Endothelial cell of umbilical vein (primary cell): ENCODE results near the gene FBXO9. TPM values are rescaled to one million over a fixed set of nuclear protein-coding genes. Genes with fewer than 3 reads are reported as not detected.

ENCODE experiments used
- BruUV-seq: library from RNA; stranded (reverse); fragments of 400-500 nt; replicated peaks from 2 replicates; lab custom pipeline; 2021; lab: Mats Ljungman, UMichigan
- CTCF ChIA-PET: fragments of 300-600, 350-600 bp; sonication (Branson Sonifier 250); formaldehyde crosslinking; loops from one replicate; lab custom pipeline; 2021; ENCODE audit warnings: antibody characterized with exemption, inconsistent platforms; lab: Charles Lee
- POLR2A ChIA-PET: fragments of 300-600, 350-600 bp; sonication (Branson Sonifier 250); formaldehyde crosslinking; loops from one replicate; lab custom pipeline; 2021; ENCODE audit warnings: antibody characterized with exemption, inconsistent platforms; lab: Charles Lee
- DNase-seq: peaks from one replicate; pipeline ENCODE4 v3.0.0-alpha.2; 2011; ENCODE audit warnings: low read depth, low spot score
- FAIRE-seq: peaks from 2 replicates; lab custom pipeline; 2011; peaks lifted over from hg19 to GRCh38; lab: Jason Lieb, UNC
- H2AFZ ChIP-seq: 2 replicates; pipeline ENCODE4 v1.6.0; 2012; ENCODE audit warnings: low read depth, low read length, control low read depth, inconsistent platforms
- H3K27ac ChIP-seq: 2 replicates; pipeline ENCODE4 v1.5.1; 2011; ENCODE audit warnings: low read depth, mild to moderate bottlenecking, control low read depth, low read length, moderate library complexity; ENCODE audit not compliant: insufficient read depth
- H3K27me3 ChIP-seq, 2 experiments: 2 replicates each; pipeline versions ENCODE4 v1.6.0 to v1.6.1; 2011; ENCODE audit warnings: low read length in 2 of 2, mixed read lengths in 1 of 2; ENCODE audit not compliant: control insufficient read depth in 2 of 2, insufficient read depth in 2 of 2
- H3K36me3 ChIP-seq, 2 experiments: 2 replicates in 1 of 2; 3 replicates in 1 of 2; pipeline ENCODE4 v1.5.1; 2011; ENCODE audit warnings: low read length in 2 of 2, mild to moderate bottlenecking in 1 of 2, moderate library complexity in 1 of 2; ENCODE audit not compliant: control insufficient read depth in 2 of 2, insufficient read depth in 2 of 2; ENCODE audit errors: extremely low read depth in 1 of 2
- H3K4me1 ChIP-seq: 3 replicates; pipeline ENCODE4 v1.5.1; 2011; ENCODE audit warnings: mild to moderate bottlenecking, low read length; ENCODE audit not compliant: control insufficient read depth, insufficient read depth; ENCODE audit errors: extremely low read depth
- H3K4me2 ChIP-seq: 2 replicates; pipeline ENCODE4 v1.6.1; 2011; ENCODE audit warnings: low read length, control low read depth, mixed read lengths; ENCODE audit not compliant: insufficient read depth
- H3K4me3 ChIP-seq, 3 experiments: fragments of 200-600 bp in 1 of 3; sonication (generic), shearing (Covaris generic) in 1 of 3; replicated peaks in 1 of 3; 2 replicates each; pipeline ENCODE4 v1.5.1; 2011 to 2016; ENCODE audit warnings: control low read depth in 3 of 3, low read length in 3 of 3, mild to moderate bottlenecking in 2 of 3, inconsistent platforms in 1 of 3, low read depth in 1 of 3, moderate library complexity in 1 of 3; ENCODE audit not compliant: insufficient read depth in 1 of 3
- H3K79me2 ChIP-seq: 2 replicates; pipeline ENCODE4 v1.6.0; 2012; ENCODE audit warnings: low read length, inconsistent platforms; ENCODE audit not compliant: control insufficient read depth, insufficient read depth
- H3K9ac ChIP-seq: replicated peaks from 2 replicates; pipeline ENCODE3; 2011; ENCODE audit warnings: low read length, control low read depth; ENCODE audit not compliant: insufficient read depth; ENCODE audit errors: extremely low read depth
- H3K9me1 ChIP-seq: replicated peaks from 3 replicates; pipeline ENCODE4 v1.6.0; 2011; ENCODE audit warnings: mild to moderate bottlenecking, low read length; ENCODE audit not compliant: control insufficient read depth, insufficient read depth; ENCODE audit errors: extremely low read depth
- H3K9me3 ChIP-seq: replicated peaks from 2 replicates; pipeline ENCODE4 v1.5.1; 2012; ENCODE audit warnings: low read length, inconsistent platforms; ENCODE audit not compliant: control insufficient read depth, insufficient read depth
- H4K20me1 ChIP-seq: replicated peaks from 2 replicates; pipeline ENCODE3; 2011; ENCODE audit warnings: mild to moderate bottlenecking, low read length; ENCODE audit not compliant: control insufficient read depth, insufficient read depth; ENCODE audit errors: extremely low read depth
- EZH2 ChIP-seq: IDR thresholded peaks from 2 replicates; pipeline ENCODE4 v1.6.1; 2012; ENCODE audit warnings: borderline replicate concordance, low read depth, mild to moderate bottlenecking, moderate library complexity, low read length, inconsistent platforms; ENCODE audit not compliant: severe bottlenecking
- FOS ChIP-seq: IDR thresholded peaks from 2 replicates; pipeline ENCODE4 v1.6.1; 2011; ENCODE audit warnings: mild to moderate bottlenecking, low read length, moderate library complexity, borderline replicate concordance; ENCODE audit not compliant: insufficient read depth
- GATA2 ChIP-seq: IDR thresholded peaks from 2 replicates; pipeline ENCODE4 v1.7.0; 2011; ENCODE audit warnings: low read depth, mild to moderate bottlenecking, moderate library complexity, mixed read lengths, low read length; ENCODE audit not compliant: insufficient read length, insufficient read depth
- JUN ChIP-seq: IDR thresholded peaks from 2 replicates; pipeline ENCODE4 v1.6.1; 2011; ENCODE audit warnings: borderline replicate concordance, low read depth; ENCODE audit not compliant: insufficient read length, insufficient read depth
- MAX ChIP-seq: IDR thresholded peaks from 2 replicates; pipeline ENCODE4 v1.6.1; 2011; ENCODE audit not compliant: insufficient read depth, insufficient read length
- MYC ChIP-seq: IDR thresholded peaks from one replicate; pipeline ENCODE4 v1.6.1; 2011; ENCODE audit warnings: mild to moderate bottlenecking, low read depth, low read length
- POLR2A ChIP-seq: IDR thresholded peaks from 2 replicates; pipeline ENCODE4 v1.6.1; 2012; ENCODE audit warnings: low read depth, mild to moderate bottlenecking, control low read depth, low read length
- POLR2AphosphoS5 ChIP-seq: IDR thresholded peaks from 2 replicates; pipeline ENCODE4 v1.6.1; 2012; ENCODE audit warnings: low read depth, mild to moderate bottlenecking, control low read depth, low read length, moderate library complexity; ENCODE audit not compliant: insufficient read depth
- dilution Hi-C: fragments of 300-500 bp; cut with MboI; formaldehyde crosslinking; loops from one replicate; pipeline ENCODE4 v1.15.0; 2019; ENCODE audit warnings: low sequenced_read_pairs; ENCODE audit not compliant: extremely low pct_ligation_motif_present
- intact Hi-C: fragments of 100-400 bp; cut with micrococcal nuclease; formaldehyde crosslinking; loops from one replicate; pipeline ENCODE4 v1.10.0; 2022
- polyA plus RNA-seq, 4 experiments: library from polyadenylated mRNA; depleted of rRNA in 3 of 4; stranded (reverse) in 3 of 4; unstranded in 1 of 4; fragments of >200 nt; gene quantifications; 2 replicates each; pipeline versions ENCODE4 v1.2.1 to v1.2.3, GENCODE V29; 2011 to 2012; ENCODE audit warnings: missing spikeins in 1 of 4
- total RNA-seq: library from RNA; stranded (reverse); gene quantifications from 2 replicates; pipeline ENCODE4 v1.2.3, GENCODE V29; 2021
- TF ChIP-seq, protein P1 (sequence below), 2 donors: IDR thresholded peaks; 1 replicate in 1 of 2; 2 replicates in 1 of 2; pipeline ENCODE4 v1.5.1; 2011; ENCODE audit warnings: low read length in 2 of 2, mild to moderate bottlenecking in 2 of 2, moderate library complexity in 2 of 2, control low read depth in 1 of 2, inconsistent platforms in 1 of 2, low read depth in 1 of 2; ENCODE audit not compliant: insufficient read depth in 1 of 2; ENCODE audit errors: extremely low read depth in 1 of 2

The FBXO9 gene
- total and polyA plus RNA-seq, 2 donors (not counting 3 experiments of a cell fraction or from before 2014, with no cell fraction given): 48.1 to 58.9 TPM

GRCh38 chr6:53033764-53034163 lies 31.4 kb upstream of the FBXO9 start:
- intact Hi-C loops (no loop called here), dilution Hi-C loops (no loop called here)
- Histone ChIP-seq H3K4me2 (no peak overlapping the region), H3K4me1 (peaks cover 17% of the 10 kb centered on the region), H3K27me3 (no peaks in the 10 kb centered on the region), H3K79me2 (no peaks in the 10 kb centered on the region), H3K9me3 (no peaks in the 10 kb centered on the region), H3K27ac (no peak overlapping the region), H2AFZ (no peak overlapping the region), H3K36me3 (no peaks in the 10 kb centered on the region), H4K20me1 (no peaks in the 10 kb centered on the region), H3K4me3 (no peak overlapping the region), H3K9me1 (no peaks in the 10 kb centered on the region), H3K9ac (no peak overlapping the region)
- POLR2A ChIA-PET: interaction anchor here (1.5 kb wide), 1 partner anchor 8 kb away, joined by 3 read pairs; no protein-coding TSS in a partner anchor
- CTCF ChIA-PET: interaction anchor here (1.2 to 2.3 kb wide), 6 partner anchors 9 to 309 kb away, joined by 3 to 17 read pairs (median 7); partner anchors contain the start of gene GSTA4
- FAIRE-seq: peak; percentile 59
- TF ChIP-seq EZH2 (no peak), FOS (no peak), MAX (no peak), JUN (no peak), POLR2AphosphoS5 (no peak), MYC (no peak), POLR2A (no peak), GATA2 (no peak)
- TF ChIP-seq, protein P1, sequence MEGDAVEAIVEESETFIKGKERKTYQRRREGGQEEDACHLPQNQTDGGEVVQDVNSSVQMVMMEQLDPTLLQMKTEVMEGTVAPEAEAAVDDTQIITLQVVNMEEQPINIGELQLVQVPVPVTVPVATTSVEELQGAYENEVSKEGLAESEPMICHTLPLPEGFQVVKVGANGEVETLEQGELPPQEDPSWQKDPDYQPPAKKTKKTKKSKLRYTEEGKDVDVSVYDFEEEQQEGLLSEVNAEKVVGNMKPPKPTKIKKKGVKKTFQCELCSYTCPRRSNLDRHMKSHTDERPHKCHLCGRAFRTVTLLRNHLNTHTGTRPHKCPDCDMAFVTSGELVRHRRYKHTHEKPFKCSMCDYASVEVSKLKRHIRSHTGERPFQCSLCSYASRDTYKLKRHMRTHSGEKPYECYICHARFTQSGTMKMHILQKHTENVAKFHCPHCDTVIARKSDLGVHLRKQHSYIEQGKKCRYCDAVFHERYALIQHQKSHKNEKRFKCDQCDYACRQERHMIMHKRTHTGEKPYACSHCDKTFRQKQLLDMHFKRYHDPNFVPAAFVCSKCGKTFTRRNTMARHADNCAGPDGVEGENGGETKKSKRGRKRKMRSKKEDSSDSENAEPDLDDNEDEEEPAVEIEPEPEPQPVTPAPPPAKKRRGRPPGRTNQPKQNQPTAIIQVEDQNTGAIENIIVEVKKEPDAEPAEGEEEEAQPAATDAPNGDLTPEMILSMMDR (IDR thresholded peaks at IDR 0.05; ENCODE audit: extremely low read depth in 1 of 2, insufficient read depth in 1 of 2, low read depth in 1 of 2, low read length in 2 of 2): no peak
- BruUV-seq: no TSS peak
- DNase-seq: peak; percentile 61
